HepG2 (cell line): ENCODE measurements around the gene CGREF1. TPM values are rescaled to one million over a fixed set of nuclear protein-coding genes. Genes with fewer than 3 reads are reported as not detected.

Experiments used
- CBX1 ChIP-seq: IDR thresholded peaks from one replicate; pipeline ENCODE4 v1.6.1; 2016; ENCODE audit warnings: antibody characterized with exemption, low read depth
- DPF2 ChIP-seq: sonication (generic); formaldehyde crosslinking; IDR thresholded peaks from 2 replicates; pipeline ENCODE4 v1.4.0; 2020; ENCODE audit warnings: mild to moderate bottlenecking, low read depth, missing genetic modification reagents, borderline replicate concordance
- HNRNPH1 ChIP-seq: fragments of 200-400 bp; formaldehyde crosslinking; optimal IDR thresholded peaks from 2 replicates; pipeline ENCODE3; 2017; ENCODE audit warnings: mild to moderate bottlenecking, low read depth, low read length
- KDM3A ChIP-seq: IDR thresholded peaks from 2 replicates; pipeline ENCODE4 v1.6.1; 2018; ENCODE audit warnings: low read depth, missing compliant biosample characterization
- MATR3 ChIP-seq: sonication (generic); formaldehyde crosslinking; IDR thresholded peaks from 2 replicates; pipeline ENCODE4 v1.4.0; 2020; ENCODE audit warnings: missing genetic modification reagents
- NONO ChIP-seq, 2 experiments: fragments of 450-650 bp in 1 of 2; sonication (generic) in 1 of 2; formaldehyde crosslinking in 1 of 2; IDR thresholded peaks in 1 of 2; conservative IDR thresholded peaks in 1 of 2; 2 replicates each; pipeline versions ENCODE4 v1.6.1 to v1.8.0; 2017 to 2022; ENCODE audit warnings: mild to moderate bottlenecking in 1 of 2, missing genetic modification reagents in 1 of 2, moderate library complexity in 1 of 2
- PHF21A ChIP-seq: sonication (generic); formaldehyde crosslinking; IDR thresholded peaks from 2 replicates; pipeline ENCODE4 v1.5.0; 2020; ENCODE audit warnings: mild to moderate bottlenecking, missing genetic modification reagents
- SIX4 ChIP-seq: sonication (generic); formaldehyde crosslinking; IDR thresholded peaks from 2 replicates; pipeline ENCODE4 v1.4.0; 2020; ENCODE audit warnings: missing genetic modification reagents
- SP140L ChIP-seq: sonication (generic); formaldehyde crosslinking; IDR thresholded peaks from 2 replicates; pipeline ENCODE4 v1.4.0; 2020; ENCODE audit warnings: missing genetic modification reagents, borderline replicate concordance
- SRSF1 ChIP-seq: fragments of 200-400 bp; formaldehyde crosslinking; optimal IDR thresholded peaks from 2 replicates; pipeline ENCODE3; 2017; ENCODE audit warnings: mild to moderate bottlenecking, low read depth, low read length, moderate library complexity
- STAG1 ChIP-seq: sonication (generic); formaldehyde crosslinking; IDR thresholded peaks from 2 replicates; pipeline ENCODE4 v1.4.0; 2020; ENCODE audit warnings: missing genetic modification reagents
- TOE1 ChIP-seq: sonication (generic); formaldehyde crosslinking; IDR thresholded peaks from 2 replicates; pipeline ENCODE4 v1.4.0; 2020; ENCODE audit warnings: mild to moderate bottlenecking, missing genetic modification reagents
- ZBTB8A ChIP-seq: sonication (generic); formaldehyde crosslinking; IDR thresholded peaks from 2 replicates; pipeline ENCODE4 v1.4.0; 2020; ENCODE audit warnings: mild to moderate bottlenecking, low read depth, missing genetic modification reagents, borderline replicate concordance
- ZNF383 ChIP-seq: sonication (generic); formaldehyde crosslinking; IDR thresholded peaks from 2 replicates; pipeline ENCODE4 v1.4.0; 2020; ENCODE audit warnings: missing genetic modification reagents, mild to moderate bottlenecking, borderline replicate concordance
- ZNF44 ChIP-seq: sonication (generic); formaldehyde crosslinking; IDR thresholded peaks from 2 replicates; pipeline ENCODE4 v1.5.1; 2020; ENCODE audit warnings: mild to moderate bottlenecking, missing genetic modification reagents
- ZNF550 ChIP-seq: sonication (generic); formaldehyde crosslinking; IDR thresholded peaks from 2 replicates; pipeline ENCODE4 v1.4.0; 2020; ENCODE audit warnings: mild to moderate bottlenecking, missing genetic modification reagents, borderline replicate concordance
- ZNF563 ChIP-seq: sonication (generic); formaldehyde crosslinking; IDR thresholded peaks from 2 replicates; pipeline ENCODE4 v1.8.0; 2022; ENCODE audit warnings: mild to moderate bottlenecking, moderate library complexity, missing genetic modification reagents
- ZNF605 ChIP-seq: sonication (generic); formaldehyde crosslinking; IDR thresholded peaks from 2 replicates; pipeline ENCODE4 v1.8.0; 2022; ENCODE audit warnings: mild to moderate bottlenecking, missing genetic modification reagents
- ZNF614 ChIP-seq: IDR thresholded peaks from 2 replicates; pipeline ENCODE4 v1.6.1; 2018; ENCODE audit warnings: missing biosample characterization, missing genetic modification reagents, inconsistent platforms, borderline replicate concordance
- ZNF724P ChIP-seq: sonication (generic); formaldehyde crosslinking; IDR thresholded peaks from 2 replicates; pipeline ENCODE4 v1.8.0; 2022; ENCODE audit warnings: missing genetic modification reagents, borderline replicate concordance
- ZNF891 ChIP-seq: sonication (generic); formaldehyde crosslinking; IDR thresholded peaks from 2 replicates; pipeline ENCODE4 v1.5.0; 2020; ENCODE audit warnings: mild to moderate bottlenecking, missing genetic modification reagents
- ZSCAN22 ChIP-seq: sonication (generic); formaldehyde crosslinking; IDR thresholded peaks from 2 replicates; pipeline ENCODE4 v1.4.0; 2020; ENCODE audit warnings: mild to moderate bottlenecking, missing genetic modification reagents
- polyA plus RNA-seq, 8 experiments: library from polyadenylated mRNA; depleted of rRNA in 3 of 8; stranded (reverse) in 7 of 8; unstranded in 1 of 8; fragments of >200 nt; fragmentation: Illumina TruSeq in 4 of 8; extraction: Trizol in 4 of 8; gene quantifications; 2 replicates each; pipeline versions ENCODE4 v1.2.1 to v1.2.3, GENCODE V29; 2011 to 2016; ENCODE audit warnings: low read depth in 4 of 8, missing spikeins in 1 of 8, mixed read lengths in 1 of 8; ENCODE audit not compliant: insufficient read depth in 1 of 8
- total RNA-seq, 5 experiments: library from RNA; depleted of rRNA; stranded (reverse); fragments of >200 nt; fragmentation: Illumina TruSeq; extraction: Trizol; gene quantifications; 2 replicates each; pipeline ENCODE4 v1.2.3, GENCODE V29; 2016; ENCODE audit warnings: low read depth in 1 of 5
- TF ChIP-seq, protein P1 (sequence below): IDR thresholded peaks from 2 replicates; pipeline ENCODE4 v1.6.1; 2016
- TF ChIP-seq, protein P2 (sequence below): sonication (generic); formaldehyde crosslinking; conservative IDR thresholded peaks from 2 replicates; pipeline ENCODE4 v1.4.0; 2020; ENCODE audit warnings: missing genetic modification reagents
- TF ChIP-seq, protein P3 (sequence below): sonication (generic); formaldehyde crosslinking; IDR thresholded peaks from 2 replicates; pipeline ENCODE4 v1.4.0; 2020; ENCODE audit warnings: missing genetic modification reagents

CGREF1 gene
- total and polyA plus RNA-seq, 2 of the 13 experiments (the other 11 are each of a cell fraction or from before 2014, with no cell fraction given): 13.9 to 23.4 TPM

DNA sequence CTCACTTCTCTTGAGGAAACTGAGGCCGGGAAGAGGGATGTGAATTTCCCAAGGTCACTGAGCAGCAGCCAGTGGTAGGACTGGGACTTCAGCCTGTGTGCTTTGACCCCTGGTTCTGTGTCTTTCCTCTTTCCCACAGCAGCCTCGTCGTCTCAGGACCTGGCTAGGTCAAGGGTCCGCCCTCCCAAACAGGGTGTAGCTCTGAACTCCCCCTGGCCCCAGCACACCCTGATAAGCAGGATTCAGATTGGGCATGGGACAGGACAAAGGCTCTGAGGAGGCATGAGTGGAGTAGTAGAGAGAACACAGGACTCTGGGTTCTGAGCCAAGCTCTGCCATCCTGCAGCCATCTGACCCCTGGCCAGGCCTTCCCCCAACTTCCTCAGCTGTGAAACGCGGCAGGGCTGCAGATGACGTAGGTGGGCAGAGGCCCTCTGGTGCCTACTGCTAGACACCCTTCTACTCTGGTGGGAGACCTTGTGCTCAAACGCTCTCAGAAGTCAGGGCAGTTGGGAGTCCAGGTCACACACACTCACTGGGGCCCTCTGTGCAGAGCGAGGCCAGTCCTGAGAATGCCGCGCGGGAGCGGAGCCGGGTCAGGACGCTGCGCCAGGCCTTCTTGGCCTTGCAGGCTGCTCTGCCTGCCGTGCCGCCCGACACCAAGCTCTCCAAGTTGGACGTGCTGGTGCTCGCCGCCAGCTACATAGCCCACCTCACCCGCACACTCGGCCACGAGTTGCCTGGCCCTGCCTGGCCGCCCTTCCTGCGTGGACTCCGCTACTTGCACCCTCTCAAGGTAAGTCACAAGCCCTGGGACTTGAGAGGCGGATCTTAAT is 30.9 kb upstream of the CGREF1 start (continued):
- TF ChIP-seq, protein P1, sequence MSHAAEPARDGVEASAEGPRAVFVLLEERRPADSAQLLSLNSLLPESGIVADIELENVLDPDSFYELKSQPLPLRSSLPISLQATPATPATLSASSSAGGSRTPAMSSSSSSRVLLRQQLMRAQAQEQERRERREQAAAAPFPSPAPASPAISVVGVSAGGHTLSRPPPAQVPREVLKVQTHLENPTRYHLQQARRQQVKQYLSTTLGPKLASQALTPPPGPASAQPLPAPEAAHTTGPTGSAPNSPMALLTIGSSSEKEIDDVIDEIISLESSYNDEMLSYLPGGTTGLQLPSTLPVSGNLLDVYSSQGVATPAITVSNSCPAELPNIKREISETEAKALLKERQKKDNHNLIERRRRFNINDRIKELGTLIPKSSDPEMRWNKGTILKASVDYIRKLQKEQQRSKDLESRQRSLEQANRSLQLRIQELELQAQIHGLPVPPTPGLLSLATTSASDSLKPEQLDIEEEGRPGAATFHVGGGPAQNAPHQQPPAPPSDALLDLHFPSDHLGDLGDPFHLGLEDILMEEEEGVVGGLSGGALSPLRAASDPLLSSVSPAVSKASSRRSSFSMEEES (CRISPR knock-in tag): no peak
- TF ChIP-seq ZNF550 (CRISPR knock-in tag) (no peak), SP140L (CRISPR knock-in tag) (no peak), ZNF44 (CRISPR knock-in tag) (no peak), ZNF563 (CRISPR knock-in tag) (peak; percentile 59; the same call in 1 of the 2 replicates), ZNF614 (no peak), ZNF383 (CRISPR knock-in tag) (no peak), CBX1 (no peak), ZSCAN22 (no peak), ZNF605 (no peak), STAG1 (CRISPR knock-in tag) (0 out of 2 replicates have a peak, but pooled peaks have one; percentile 13), ZNF724P (CRISPR knock-in tag) (no peak), SRSF1 (no peak), ZNF891 (CRISPR knock-in tag) (0 out of 2 replicates have a peak, but pooled peaks have one; percentile 33), MATR3 (CRISPR knock-in tag) (no peak), SIX4 (CRISPR knock-in tag) (no peak), NONO (IDR thresholded peaks at IDR 0.05) (no peak), NONO (CRISPR knock-in tag; conservative IDR thresholded peaks at IDR 0.05) (no peak), HNRNPH1 (no peak), ZBTB8A (CRISPR knock-in tag) (no peak), KDM3A (CRISPR knock-in tag) (no peak), DPF2 (CRISPR knock-in tag) (no peak), TOE1 (no peak), PHF21A (no peak)
- TF ChIP-seq, protein P2, sequence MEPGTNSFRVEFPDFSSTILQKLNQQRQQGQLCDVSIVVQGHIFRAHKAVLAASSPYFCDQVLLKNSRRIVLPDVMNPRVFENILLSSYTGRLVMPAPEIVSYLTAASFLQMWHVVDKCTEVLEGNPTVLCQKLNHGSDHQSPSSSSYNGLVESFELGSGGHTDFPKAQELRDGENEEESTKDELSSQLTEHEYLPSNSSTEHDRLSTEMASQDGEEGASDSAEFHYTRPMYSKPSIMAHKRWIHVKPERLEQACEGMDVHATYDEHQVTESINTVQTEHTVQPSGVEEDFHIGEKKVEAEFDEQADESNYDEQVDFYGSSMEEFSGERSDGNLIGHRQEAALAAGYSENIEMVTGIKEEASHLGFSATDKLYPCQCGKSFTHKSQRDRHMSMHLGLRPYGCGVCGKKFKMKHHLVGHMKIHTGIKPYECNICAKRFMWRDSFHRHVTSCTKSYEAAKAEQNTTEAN (CRISPR knock-in tag): no peak
- TF ChIP-seq, protein P3, sequence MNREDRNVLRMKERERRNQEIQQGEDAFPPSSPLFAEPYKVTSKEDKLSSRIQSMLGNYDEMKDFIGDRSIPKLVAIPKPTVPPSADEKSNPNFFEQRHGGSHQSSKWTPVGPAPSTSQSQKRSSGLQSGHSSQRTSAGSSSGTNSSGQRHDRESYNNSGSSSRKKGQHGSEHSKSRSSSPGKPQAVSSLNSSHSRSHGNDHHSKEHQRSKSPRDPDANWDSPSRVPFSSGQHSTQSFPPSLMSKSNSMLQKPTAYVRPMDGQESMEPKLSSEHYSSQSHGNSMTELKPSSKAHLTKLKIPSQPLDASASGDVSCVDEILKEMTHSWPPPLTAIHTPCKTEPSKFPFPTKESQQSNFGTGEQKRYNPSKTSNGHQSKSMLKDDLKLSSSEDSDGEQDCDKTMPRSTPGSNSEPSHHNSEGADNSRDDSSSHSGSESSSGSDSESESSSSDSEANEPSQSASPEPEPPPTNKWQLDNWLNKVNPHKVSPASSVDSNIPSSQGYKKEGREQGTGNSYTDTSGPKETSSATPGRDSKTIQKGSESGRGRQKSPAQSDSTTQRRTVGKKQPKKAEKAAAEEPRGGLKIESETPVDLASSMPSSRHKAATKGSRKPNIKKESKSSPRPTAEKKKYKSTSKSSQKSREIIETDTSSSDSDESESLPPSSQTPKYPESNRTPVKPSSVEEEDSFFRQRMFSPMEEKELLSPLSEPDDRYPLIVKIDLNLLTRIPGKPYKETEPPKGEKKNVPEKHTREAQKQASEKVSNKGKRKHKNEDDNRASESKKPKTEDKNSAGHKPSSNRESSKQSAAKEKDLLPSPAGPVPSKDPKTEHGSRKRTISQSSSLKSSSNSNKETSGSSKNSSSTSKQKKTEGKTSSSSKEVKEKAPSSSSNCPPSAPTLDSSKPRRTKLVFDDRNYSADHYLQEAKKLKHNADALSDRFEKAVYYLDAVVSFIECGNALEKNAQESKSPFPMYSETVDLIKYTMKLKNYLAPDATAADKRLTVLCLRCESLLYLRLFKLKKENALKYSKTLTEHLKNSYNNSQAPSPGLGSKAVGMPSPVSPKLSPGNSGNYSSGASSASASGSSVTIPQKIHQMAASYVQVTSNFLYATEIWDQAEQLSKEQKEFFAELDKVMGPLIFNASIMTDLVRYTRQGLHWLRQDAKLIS (CRISPR knock-in tag): no peak
